ENCODE measurements around the gene TMEM156.

DNA sequence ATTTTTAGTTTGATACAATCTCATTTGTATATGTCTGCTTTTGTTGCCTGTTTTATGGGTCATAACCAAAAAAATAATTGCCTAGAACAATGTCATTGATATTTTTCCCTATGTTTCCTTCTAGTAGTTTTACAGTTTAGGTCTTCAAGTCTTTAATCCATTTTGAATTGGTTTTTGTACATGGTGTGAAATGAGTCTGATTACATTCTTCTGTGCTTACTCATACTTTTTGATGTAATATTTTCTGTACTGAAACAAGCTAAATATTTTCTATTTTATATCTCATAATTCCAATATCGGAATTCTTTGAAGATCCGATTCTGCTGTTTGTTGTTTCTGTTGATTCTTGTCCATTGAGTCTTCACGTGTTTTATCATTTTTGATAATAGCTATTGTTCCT is 10.6 kb downstream of the TMEM156 start:
- TF ChIP-seq, protein P1, sequence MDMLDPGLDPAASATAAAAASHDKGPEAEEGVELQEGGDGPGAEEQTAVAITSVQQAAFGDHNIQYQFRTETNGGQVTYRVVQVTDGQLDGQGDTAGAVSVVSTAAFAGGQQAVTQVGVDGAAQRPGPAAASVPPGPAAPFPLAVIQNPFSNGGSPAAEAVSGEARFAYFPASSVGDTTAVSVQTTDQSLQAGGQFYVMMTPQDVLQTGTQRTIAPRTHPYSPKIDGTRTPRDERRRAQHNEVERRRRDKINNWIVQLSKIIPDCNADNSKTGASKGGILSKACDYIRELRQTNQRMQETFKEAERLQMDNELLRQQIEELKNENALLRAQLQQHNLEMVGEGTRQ (IDR thresholded peaks at IDR 0.05; ENCODE audit: low read depth, low read length), result no peak
- TF ChIP-seq, protein P2, sequence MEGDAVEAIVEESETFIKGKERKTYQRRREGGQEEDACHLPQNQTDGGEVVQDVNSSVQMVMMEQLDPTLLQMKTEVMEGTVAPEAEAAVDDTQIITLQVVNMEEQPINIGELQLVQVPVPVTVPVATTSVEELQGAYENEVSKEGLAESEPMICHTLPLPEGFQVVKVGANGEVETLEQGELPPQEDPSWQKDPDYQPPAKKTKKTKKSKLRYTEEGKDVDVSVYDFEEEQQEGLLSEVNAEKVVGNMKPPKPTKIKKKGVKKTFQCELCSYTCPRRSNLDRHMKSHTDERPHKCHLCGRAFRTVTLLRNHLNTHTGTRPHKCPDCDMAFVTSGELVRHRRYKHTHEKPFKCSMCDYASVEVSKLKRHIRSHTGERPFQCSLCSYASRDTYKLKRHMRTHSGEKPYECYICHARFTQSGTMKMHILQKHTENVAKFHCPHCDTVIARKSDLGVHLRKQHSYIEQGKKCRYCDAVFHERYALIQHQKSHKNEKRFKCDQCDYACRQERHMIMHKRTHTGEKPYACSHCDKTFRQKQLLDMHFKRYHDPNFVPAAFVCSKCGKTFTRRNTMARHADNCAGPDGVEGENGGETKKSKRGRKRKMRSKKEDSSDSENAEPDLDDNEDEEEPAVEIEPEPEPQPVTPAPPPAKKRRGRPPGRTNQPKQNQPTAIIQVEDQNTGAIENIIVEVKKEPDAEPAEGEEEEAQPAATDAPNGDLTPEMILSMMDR (conservative IDR thresholded peaks at IDR 0.05; ENCODE audit: low read depth, low read length), result no peak
- TF ChIP-seq MAFK (IDR thresholded peaks at IDR 0.05; ENCODE audit: low read depth, low read length), result no peak
- no peak for TF ChIP-seq MAZ (IDR thresholded peaks at IDR 0.05; ENCODE audit: borderline replicate concordance, low read depth, low read length)

Data from IMR-90 (cell line).